ENCODE measurements around the gene FIBCD1. TPM values are rescaled to one million over a fixed set of nuclear protein-coding genes. Genes with fewer than 3 reads are reported as not detected.

FIBCD1 gene
- total and polyA plus RNA-seq, 9 of the 15 experiments (the other 6 are each of a cell fraction or from before 2014, with no cell fraction given): 0.53 to 1.2 (median 0.95) TPM; not detected in 4

DNA sequence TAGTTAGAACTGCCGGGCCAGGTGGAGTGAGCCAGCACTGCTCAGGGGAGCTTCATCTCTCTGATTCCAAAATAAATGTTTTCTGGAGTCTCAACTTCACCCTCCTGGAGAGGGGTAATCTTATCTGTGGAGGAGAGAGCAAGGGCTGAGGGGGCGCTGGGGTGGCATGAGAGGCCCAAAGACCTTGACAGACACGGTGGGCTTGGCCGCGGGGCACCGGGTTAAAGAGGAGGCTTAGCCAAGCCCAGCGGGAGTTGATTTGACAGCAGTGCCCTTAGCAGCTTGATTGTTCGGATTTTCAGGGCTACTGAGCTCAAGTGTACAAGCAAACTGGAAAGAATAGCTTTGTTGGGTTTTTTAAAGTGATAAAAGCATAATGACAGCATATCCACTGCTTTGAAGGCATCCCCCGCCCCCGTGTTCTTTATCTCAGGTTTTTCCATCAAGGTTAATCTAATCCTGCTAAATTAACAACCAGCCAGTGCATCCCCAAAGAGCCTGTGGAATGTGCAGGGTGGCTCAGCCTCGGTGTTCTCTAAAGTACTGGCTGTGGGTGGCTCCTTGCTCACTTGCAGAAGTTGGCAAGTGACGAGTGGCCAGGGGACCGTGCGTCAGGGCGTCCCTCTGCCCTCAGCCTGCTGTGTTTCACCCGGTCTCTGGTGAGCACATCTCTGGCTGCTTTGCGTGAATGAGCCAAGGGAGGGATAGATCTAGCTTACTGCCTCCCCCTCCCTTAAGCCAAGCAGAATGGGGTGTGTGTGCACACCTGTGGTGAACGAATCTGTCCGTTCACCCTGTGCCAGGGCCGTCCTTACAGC lies 48.0 kb downstream of the FIBCD1 start:
- ChIA-PET CTCF (ENCODE audit: low intra/inter-chr PET ratio) (interaction anchor here (0.7 kb wide), 1 partner anchor 367 kb away, joined by 3 read pairs; no protein-coding TSS in a partner anchor), POLR2A (interaction anchor here (0.6 to 14.2 kb wide), 22 partner anchors 7 to 159 kb away, joined by 3 to 334 read pairs (median 4); no protein-coding TSS in a partner anchor)
- FAIRE-seq (no peak), ATAC-seq (no peak), DNase-seq (ENCODE audit: extremely low read depth in 1 of 4, low spot score in 3 of 4) (peak in 2 of 4 experiments; percentile 58)
- H3K4me1 ChIP-seq (replicated peaks in 1 of 2; ENCODE audit: control insufficient read depth in 2 of 2, insufficient read depth in 2 of 2, low read length in 2 of 2): peaks cover 6 to 50% of the 10 kb centered on the region in 2 experiments; a peak in 4 of 5 replicates
- H3K27ac ChIP-seq (ENCODE audit: extremely low read depth, low read depth, low read length): no peak overlapping the region
- in situ Hi-C loops (cut with MboI) (no loop called here), intact Hi-C loops (cut with micrococcal nuclease) (no loop called here)
- H3K4me2 ChIP-seq (ENCODE audit: insufficient read depth, low read length): no peak overlapping the region
- H3K9ac ChIP-seq (ENCODE audit: insufficient read depth in 1 of 2, low read depth in 2 of 2, low read length in 2 of 2): peak overlapping the region in 1 of 2 experiments; percentile 23; a peak in 2 of 4 replicates
- H3K9me1 ChIP-seq (ENCODE audit: control insufficient read depth, insufficient read depth, low read length): peaks cover 8% of the 10 kb centered on the region
- peaks cover 3 to 9% of the 10 kb centered on the region in 2 experiments; a peak in 3 of 5 replicates for H3K27me3 ChIP-seq (ENCODE audit: control insufficient read depth in 2 of 2, insufficient read depth in 2 of 2, low read length in 2 of 2)
- TF ChIP-seq RBM22 (IDR thresholded peaks at IDR 0.05; ENCODE audit: low read depth, low read length, poor library complexity, severe bottlenecking) (no peak), ZNF507 (tag; conservative IDR thresholded peaks at IDR 0.05) (no peak), PHF21A (IDR thresholded peaks at IDR 0.05; ENCODE audit: borderline replicate concordance, low read depth) (no peak), DMBX1 (CRISPR knock-in tag; IDR thresholded peaks at IDR 0.05; ENCODE audit: borderline replicate concordance) (no peak)
- no TSS peak for BruUV-seq (replicated peaks)
- no peaks in the 10 kb centered on the region for H3K9me3 ChIP-seq (replicated peaks; ENCODE audit: control insufficient read depth, insufficient read depth, low read depth, low read length)
- no peak overlapping the region for H2AFZ ChIP-seq (ENCODE audit: low read depth, low read length)
- peaks cover 74% of the 10 kb centered on the region for H4K20me1 ChIP-seq (replicated peaks; ENCODE audit: control insufficient read depth, insufficient read depth, low read length)
- 59% methylated on average over 20 of the region's 20 CpGs for WGBS (ENCODE audit: insufficient coverage, low coverage, missing lambda C conversion rate)
- no peak overlapping the region for H3K4me3 ChIP-seq
- no peaks in the 10 kb centered on the region for H3K79me2 ChIP-seq (ENCODE audit: control insufficient read depth, insufficient read depth, low read length)
- peaks cover 43% of the 10 kb centered on the region for H3K36me3 ChIP-seq (ENCODE audit: control insufficient read depth, insufficient read depth, low read length)

All from K562 (cell line).